HEK293 (cell line): ENCODE measurements around the gene RPL9.

Experiments used
- CTCF ChIP-seq: fragments of 450-650 bp; formaldehyde crosslinking; IDR thresholded peaks from 2 replicates; pipeline ENCODE4 v1.5.1; 2016; ENCODE audit warnings: missing biosample characterization, missing genetic modification characterization
- EGR2 ChIP-seq: fragments of 450-650 bp; formaldehyde crosslinking; IDR thresholded peaks from 2 replicates; pipeline ENCODE4 v1.5.1; 2016; ENCODE audit warnings: low read depth, missing biosample characterization, missing genetic modification characterization
- GLI4 ChIP-seq: fragments of 450-650 bp; formaldehyde crosslinking; IDR thresholded peaks from 2 replicates; pipeline ENCODE4 v1.5.1; 2016; ENCODE audit warnings: missing biosample characterization, missing genetic modification characterization
- KLF16 ChIP-seq: fragments of 450-650 bp; formaldehyde crosslinking; IDR thresholded peaks from 2 replicates; pipeline ENCODE4 v1.5.1; 2017; ENCODE audit warnings: missing biosample characterization, missing genetic modification characterization
- MZF1 ChIP-seq: fragments of 450-650 bp; formaldehyde crosslinking; IDR thresholded peaks from 2 replicates; pipeline ENCODE4 v1.5.1; 2017; ENCODE audit warnings: missing biosample characterization, missing genetic modification characterization, borderline replicate concordance
- RBAK ChIP-seq: fragments of 450-650 bp; formaldehyde crosslinking; IDR thresholded peaks from 2 replicates; pipeline ENCODE4 v1.5.1; 2016; ENCODE audit warnings: missing biosample characterization, missing genetic modification characterization
- REST ChIP-seq: fragments of 450-650 bp; formaldehyde crosslinking; IDR thresholded peaks from 2 replicates; pipeline ENCODE4 v1.5.1; 2016; ENCODE audit warnings: missing biosample characterization, missing genetic modification characterization
- YY1 ChIP-seq: fragments of 450-650 bp; formaldehyde crosslinking; IDR thresholded peaks from 2 replicates; pipeline ENCODE4 v1.5.1; 2018; ENCODE audit warnings: missing biosample characterization, missing genetic modification characterization
- ZEB2 ChIP-seq: fragments of 450-650 bp; formaldehyde crosslinking; IDR thresholded peaks from 2 replicates; pipeline ENCODE4 v1.5.1; 2016; ENCODE audit warnings: missing biosample characterization, missing genetic modification characterization
- ZNF239 ChIP-seq: fragments of 450-650 bp; formaldehyde crosslinking; IDR thresholded peaks from 2 replicates; pipeline ENCODE4 v1.5.1; 2016; ENCODE audit warnings: missing biosample characterization, missing genetic modification characterization
- ZNF26 ChIP-seq: fragments of 450-650 bp; formaldehyde crosslinking; IDR thresholded peaks from 2 replicates; pipeline ENCODE4 v1.5.1; 2016; ENCODE audit warnings: missing biosample characterization, missing genetic modification characterization
- ZNF280C ChIP-seq: fragments of 450-650 bp; formaldehyde crosslinking; IDR thresholded peaks from 2 replicates; pipeline ENCODE4 v1.5.1; 2016; ENCODE audit warnings: missing biosample characterization, missing genetic modification characterization
- ZNF335 ChIP-seq: fragments of 450-650 bp; formaldehyde crosslinking; conservative IDR thresholded peaks from 2 replicates; pipeline ENCODE4 v1.5.1; 2016; ENCODE audit warnings: missing biosample characterization, missing genetic modification characterization
- ZNF423 ChIP-seq: fragments of 450-650 bp; formaldehyde crosslinking; IDR thresholded peaks from 2 replicates; pipeline ENCODE4 v1.5.1; 2016; ENCODE audit warnings: missing biosample characterization, missing genetic modification characterization

GRCh38 chr4:39427520-39428114 is 31.1 kb downstream of the RPL9 start:
- TF ChIP-seq CTCF (tag by site-specific recombination), result no peak
- no peak for TF ChIP-seq ZNF280C (tag by site-specific recombination)
- TF ChIP-seq GLI4 (tag by site-specific recombination), result no peak
- no peak for TF ChIP-seq ZNF239 (tag by site-specific recombination)
- no peak for TF ChIP-seq ZEB2
- TF ChIP-seq REST (tag by site-specific recombination), result no peak
- TF ChIP-seq ZNF26, result no peak
- no peak for TF ChIP-seq MZF1 (tag by site-specific recombination)
- TF ChIP-seq EGR2 (tag by site-specific recombination), result no peak
- TF ChIP-seq KLF16 (tag by site-specific recombination), result no peak
- TF ChIP-seq ZNF423 (tag by site-specific recombination), result no peak
- TF ChIP-seq YY1 (tag by site-specific recombination), result no peak
- no peak for TF ChIP-seq ZNF335 (tag by site-specific recombination)
- TF ChIP-seq RBAK (tag by site-specific recombination), result no peak
